IPS-NIHi11 (cell line): ENCODE results near the gene PTAFR.
"Not testable (repeated sequence)": the region's sequence is repeated elsewhere in the genome, so short reads cannot be mapped to it uniquely, and the experiment has no call there.

Experiments
- DNase-seq: peaks from one replicate; pipeline ENCODE4 v3.0.0; 2012; ENCODE audit warnings: mixed read lengths, low spot score

The PTAFR gene

DNA sequence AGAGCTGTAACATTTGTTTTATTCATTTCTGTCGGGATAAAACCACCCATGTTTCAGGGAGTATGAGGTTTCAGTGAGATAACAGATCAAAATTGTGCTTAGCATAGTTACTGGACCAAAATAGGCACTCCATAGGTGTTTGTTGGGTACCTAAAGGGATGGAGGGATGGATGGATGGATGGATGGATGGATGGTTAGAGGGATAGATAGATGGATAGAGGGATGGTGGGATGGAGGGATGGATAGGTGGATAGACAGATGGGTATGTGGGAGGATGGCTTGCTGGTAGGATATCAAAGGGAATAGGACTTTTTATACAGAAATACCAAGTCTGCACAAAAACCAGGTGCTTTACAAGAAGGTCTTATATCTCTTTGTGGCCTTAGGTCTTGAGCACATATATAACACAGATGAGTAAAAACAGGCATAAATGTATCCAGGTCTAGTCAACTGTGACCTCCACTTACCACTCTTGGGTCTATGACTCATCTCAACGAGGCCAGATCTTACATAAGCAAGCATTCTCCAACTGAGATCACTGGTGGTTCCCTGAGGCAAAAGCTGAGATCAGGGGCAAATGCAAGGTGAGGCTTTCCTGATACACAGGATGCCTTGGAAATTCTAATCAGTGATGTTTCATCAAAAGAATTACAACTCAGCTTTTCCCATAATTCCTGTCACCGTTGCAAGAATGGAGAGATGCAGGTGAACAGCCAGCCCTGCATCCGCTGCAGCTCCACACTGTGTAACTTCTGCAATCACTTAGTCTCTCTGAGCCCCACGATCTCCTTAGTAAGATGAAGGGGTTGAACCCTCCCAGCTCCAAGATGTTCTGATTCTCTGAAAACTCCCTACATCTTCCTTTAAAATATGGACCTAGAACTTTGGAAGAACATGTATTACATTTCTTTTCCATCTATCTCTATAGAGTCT is 32.0 kb downstream of the PTAFR start:
- no peak for DNase-seq

DNA sequence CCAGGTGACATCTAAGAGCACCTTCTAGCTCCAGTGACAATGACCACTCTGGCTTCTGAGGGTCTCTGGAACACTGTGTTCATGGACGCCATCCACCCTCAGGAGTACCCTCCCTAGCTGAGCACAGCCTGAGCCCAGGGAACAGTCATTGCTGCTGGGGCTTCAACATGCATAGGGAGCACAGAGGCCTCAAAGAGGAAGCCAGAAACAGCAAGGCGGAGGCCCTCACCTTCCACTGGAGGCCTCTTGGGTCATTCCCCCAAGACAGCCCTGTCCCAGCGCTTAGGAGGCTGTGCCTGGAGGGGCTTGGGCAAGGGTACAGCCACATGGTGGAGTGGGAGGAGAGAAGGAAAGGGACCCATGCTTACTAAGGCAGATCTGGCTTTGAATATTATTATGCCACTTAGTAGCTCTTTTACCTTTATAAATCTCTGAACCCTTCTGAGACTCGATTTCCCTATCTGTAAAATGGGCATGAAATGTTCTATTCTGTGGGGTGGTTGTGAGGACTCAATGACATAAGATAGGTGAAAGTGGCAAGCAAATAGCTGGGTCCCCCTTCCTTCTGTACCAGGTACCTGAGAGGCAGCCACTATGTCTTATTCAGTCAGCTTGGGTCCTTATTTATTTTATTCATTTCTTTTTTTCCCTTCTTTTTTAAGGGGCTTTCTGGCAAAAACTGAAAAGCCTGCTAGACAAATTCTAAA is 32.8 kb downstream of the PTAFR start:
- DNase-seq = no peak

DNA sequence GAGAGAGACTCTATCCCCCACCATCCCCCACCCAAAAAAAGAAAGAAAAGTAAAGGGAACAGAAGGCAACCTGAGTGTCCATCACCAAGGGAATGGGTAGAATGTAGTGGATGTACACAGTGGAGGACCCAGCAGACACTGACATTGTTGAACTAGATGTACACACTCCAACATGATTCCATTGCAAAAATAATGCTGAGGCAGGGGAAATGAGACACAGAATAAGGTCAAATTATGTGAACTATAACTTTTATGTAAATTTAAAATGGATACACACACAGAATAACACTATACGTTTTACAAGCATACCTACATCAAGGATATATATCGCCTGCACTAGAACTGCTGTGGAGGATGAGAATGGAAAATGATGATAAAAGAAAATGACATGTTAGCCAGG is 34.8 kb downstream of the PTAFR start:
- no peak for DNase-seq

DNA sequence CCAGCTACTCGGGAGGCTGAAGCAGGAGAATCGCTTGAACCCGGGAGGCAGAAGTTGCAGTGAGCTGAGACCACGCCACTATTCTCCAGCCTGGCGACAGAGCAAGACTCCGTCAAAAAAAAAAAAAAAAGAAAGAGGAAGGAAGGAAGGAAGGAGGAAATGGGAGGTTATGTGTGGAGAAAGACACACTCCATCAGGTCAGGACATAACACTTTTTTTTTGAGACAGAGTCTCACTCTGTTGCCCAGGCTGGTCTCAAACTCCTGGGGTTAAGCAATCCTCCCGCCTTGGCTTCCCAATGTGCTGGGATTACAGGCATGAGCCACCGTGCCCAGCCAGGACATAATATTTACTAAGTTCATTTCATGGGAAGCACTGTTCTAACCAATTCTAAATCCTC is 36.6 kb downstream of the PTAFR start:
- DNase-seq = not testable (repeated sequence)

DNA sequence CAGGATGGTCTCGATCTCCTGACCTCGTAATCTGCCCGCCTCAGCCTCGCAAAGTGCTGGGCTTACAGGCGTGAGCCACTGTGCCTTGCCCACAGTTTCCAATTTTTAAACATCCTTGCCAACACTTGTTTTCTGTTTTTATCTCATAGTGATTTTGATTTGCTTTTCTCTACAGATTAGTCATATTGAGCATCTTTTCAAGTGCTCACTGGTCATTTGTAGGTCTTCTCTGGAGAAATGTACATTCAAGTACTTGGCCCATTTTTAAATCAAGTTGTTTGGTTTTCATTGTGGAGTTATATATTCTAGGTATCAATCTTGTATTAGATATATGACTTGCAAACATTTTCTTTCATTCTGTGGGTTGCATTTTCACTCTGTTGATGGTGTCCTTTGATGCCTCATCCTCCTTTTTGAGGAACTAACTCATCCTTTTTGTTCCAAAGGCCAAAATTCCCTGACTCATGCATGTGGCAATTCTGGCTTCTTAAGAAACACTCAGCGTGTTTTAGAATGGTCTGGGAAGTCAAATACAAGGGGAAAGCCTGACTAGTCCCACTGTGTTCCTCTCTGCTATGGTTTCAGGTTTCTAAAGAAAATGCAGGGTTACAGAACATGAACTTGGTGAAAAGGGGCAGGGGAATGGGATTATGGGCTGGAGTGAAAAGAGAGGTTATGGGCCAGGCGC is 37.3 kb downstream of the PTAFR start:
- DNase-seq = no peak

DNA sequence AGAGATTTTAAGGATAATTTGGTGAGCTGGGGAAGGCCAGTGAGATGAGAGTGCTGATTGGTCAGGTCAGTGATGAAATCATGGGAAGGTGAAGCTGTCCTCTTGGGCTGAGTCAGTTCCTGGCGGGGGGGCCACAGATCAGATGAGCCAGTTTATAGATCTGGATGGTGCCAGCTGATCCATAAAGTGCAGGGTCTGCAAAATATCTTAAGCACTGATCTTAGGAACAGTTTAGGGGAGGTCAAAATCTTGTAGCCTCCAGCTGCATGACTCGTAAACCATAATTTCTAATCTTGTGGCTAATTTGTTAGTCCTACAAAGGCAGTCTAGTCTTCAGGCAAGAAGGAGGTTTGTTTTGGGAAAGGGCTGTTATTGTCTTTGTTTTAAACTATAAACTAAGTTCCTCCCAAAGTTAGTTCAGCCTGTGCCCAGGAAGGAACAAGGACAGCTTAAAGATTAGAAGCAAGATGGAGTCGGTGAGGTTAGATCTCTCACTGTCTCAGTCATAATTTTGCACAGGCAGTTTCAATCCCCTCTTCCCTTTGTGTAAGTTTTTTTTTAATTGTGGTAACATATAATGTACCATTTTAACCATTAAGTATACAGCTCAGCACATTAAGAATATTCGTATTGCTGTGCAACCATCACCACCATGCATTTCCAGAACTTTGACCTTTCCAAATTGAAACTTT is 39.4 kb downstream of the PTAFR start:
- DNase-seq = no peak

DNA sequence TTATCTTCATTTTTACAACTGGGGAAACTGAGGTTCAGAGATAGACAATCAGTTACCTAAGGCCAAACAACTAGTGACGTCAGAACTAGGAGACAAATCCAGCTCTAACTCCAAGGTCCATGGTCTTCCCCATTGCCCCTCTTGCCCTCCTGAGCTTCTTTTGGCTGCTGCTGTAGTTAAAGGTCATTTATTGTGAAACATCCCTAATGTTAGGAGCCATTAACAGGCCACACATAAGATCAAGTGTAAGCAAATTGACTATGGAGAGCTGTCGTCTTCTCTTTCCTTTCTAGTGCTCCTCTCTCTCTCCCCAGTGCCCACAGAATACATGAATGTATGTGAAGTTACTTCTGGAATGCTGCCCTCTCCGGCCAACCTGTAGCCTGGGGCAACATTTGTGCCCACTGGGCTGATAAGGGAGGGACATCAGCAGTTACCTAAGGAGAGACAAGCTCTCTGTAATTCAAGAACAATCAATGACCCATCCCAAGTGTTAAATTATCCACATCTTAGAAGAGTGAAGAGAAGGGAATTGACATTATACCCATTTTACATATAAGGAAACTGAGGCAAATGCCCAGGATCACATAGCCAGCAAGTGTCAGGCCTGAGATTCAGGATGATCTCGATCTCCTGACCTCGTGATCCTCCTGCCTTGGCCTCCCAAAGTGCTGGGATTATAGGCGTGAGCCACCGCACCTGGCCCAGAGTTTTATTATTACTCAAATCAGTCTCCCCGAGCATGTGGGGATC is 40.1 kb downstream of the PTAFR start:
- DNase-seq = no peak

DNA sequence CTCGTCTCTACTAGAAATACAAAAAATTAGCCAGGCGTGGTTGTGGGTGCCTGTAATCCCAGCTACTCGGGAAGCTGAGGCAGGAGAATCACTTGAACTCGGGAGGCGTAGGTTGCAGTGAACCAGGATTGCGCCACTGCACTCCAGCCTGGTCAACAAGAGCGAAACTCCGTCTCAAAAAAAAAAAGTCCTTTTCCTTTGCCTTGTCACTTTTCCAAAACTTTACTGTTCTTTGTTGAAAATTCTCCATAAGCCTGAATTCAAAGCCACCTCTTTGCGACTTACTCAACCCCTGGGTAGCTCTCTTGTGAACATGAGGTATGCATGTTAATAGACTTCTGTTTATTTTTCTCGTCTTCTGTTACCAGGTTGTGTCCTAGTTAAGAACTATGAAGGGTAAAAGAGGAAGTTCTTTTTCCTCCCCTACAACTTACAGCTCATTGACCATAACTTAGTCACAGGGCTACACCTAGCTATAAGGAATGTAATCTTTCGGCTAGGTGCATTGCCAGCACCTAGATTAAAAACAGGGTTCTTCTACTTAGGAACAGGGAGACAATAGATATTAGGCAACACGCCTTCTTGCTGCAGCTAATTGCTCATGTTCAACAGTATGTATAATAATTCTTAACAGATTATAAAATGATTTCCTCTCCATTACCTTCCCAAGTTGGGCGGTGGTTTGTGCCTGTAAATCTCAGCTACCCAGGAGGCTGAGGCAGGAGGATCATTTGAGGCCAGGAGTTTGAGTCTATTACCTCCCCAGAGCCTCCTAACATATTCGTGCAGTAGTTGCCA is 40.9 kb downstream of the PTAFR start:
- DNase-seq = no peak

DNA sequence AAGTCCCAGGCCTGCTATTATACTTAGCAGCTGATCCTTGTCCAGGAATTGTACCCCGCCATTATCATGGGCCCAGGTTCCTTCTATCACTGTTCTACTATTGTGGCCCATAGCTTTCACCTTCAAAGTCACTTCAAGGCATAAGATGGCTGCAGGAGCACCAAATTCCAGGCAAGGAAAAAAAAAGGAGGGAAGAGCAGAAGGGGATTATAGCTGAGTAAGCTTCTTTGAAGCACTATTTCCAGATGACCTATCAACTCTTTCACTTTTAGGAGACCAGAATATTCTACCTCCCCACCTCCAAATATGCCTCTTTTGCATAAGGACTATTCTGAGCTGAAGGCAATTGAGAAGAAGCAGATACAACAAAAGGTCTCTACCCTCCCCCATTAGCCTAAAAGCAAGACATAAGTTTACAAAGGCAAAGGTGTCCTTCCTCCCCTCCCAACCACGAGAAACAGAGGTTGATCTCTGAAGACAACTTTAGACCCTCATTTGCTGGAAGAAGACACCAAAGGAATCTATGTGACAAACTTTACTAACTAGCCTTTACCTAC is 41.8 kb downstream of the PTAFR start:
- DNase-seq = no peak

DNA sequence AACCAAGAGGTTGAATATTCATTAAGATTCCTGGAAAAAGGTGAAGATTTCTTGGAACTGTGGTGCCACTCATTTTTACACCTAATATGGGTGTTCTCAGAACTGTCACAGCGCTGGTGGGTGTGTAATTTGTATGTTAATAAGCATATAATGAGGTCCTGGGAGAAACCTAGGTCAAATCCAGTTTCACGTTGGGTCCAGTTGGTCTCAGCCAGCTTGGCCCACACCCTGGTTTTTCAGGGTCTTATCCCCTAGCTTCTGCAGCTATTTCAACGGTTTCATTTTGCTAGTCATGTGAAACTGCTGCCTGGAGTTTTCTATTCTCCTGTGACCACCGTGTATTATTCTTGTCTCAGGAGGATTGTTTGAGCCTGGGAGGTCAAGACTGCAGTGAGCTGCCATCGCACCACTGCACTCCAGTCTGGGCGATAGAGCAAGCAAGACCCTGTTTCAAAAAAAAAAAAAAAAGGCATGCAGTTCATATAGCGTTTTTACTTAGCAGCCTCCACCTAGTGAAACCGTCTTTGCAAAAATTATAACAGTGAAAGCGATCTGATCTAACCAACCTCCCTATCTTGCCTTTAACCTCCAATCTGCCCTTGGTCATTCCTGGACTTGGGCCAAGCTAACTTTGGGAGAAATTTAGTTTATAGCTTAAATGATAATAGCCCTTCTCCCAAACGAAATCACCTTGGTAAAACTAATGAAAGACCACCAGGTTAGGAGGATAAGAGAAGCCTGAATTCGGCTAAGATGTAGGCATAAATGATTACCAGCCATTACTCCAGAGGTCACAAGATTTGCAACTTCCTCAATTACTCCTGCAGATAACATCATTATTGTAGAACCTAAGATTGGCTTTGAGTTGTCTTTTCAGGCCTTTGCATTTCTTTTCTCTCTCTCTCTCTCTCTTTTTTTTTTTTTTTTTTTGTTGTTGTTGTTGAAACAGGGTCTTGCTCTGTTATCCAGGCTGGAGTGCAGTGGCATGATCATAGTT is 44.0 kb downstream of the PTAFR start:
- no peak for DNase-seq

DNA sequence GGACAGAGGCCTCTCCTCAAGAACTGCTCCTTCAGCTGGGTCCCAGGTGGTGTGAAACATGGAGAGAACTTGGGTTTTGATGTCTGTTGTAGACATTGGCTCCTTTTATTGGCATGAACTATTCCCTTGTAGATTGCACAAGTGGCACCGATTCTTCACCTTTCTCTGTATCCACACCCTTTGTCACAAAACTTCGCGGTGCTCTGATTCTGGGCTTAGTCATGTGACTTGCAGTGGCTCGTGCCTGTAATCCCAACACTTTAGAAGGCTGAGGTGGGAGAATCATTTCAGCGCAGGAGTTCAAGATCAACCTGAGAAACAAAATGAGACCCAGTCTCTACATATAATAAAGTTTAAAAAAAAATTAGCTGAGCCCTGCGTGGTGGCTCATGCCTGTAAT is 45.6 kb downstream of the PTAFR start:
- no peak for DNase-seq

DNA sequence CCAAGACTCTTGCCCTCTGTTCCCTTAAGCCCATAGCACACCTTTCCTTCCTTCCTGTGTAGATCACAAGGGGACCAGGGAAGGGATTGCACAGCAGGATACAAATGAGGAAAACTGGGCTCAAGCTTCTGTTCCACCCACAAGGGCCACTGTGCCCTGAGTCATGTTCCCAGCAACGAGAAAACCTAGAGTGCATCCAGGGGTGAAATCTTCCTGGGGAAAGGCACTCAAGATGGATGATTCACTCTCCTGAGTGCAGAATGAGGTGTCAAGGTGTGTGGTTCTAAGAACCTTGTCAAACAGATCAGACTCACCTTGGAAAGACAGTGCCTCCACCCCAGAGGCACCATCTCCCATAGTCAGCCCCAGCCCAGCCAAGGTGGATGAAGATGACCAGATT is 47.3 kb downstream of the PTAFR start:
- no peak for DNase-seq

DNA sequence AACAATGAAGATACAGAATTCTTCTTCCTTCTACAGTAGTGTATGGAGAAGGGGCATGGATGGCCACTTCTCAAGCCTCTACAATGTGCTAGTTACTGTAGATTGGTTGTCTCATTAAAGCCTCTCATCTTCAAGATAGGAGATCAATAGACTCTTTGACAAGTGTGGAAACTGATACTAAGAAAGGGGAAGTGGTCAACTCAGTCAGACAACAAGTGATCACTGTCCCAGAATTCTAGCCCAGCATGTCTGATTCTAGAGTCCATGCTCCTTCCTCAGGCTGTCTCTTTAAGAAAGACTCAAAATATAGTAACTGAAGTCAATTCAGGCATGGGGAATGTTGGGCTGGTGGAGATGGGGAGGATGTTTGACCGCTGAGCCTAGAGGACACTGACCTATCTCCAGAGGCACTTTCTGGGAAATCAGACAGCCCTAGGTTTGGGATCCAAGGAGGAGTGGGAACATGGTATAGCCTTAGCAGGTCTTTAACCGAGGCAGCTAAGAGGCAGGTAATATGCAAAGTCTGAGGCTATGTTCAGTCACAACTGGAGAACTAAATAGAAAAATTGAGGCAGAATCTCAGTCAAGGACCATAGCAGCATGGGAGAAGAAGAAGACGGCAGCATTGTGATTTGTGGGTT is 48.8 kb downstream of the PTAFR start:
- no peak for DNase-seq

DNA sequence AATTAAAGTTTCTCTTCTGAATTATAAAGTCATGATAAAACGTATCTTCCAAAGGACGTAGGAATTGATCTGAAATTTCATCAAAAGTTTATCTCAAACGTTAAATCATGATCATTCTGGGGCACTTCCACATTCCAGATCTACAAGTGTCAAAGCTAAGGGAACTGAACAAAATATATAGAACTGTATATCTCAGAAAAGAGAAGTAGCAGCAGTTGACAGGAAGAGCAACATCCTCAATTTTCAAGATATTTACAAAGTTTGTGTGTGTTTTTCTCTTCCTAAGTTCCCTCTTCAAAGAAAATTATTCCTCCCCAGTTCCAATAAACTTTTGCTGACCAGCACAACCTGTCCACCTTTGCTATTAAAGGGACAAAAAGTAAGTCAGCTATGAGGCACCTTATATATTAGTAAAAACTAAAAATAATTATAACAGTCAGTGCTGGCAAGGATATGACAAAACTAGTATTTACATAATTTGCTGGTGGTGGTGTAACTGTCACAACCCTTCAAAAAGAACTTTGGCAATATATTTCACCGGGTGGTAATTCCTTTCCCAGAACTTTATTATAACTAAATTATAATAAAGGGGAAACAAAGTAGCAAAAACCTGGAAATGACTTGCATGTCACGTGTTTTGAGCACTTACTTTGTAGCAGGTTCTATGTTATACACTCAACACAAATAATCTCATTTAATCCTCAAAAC is 49.6 kb downstream of the PTAFR start:
- DNase-seq = no peak

DNA sequence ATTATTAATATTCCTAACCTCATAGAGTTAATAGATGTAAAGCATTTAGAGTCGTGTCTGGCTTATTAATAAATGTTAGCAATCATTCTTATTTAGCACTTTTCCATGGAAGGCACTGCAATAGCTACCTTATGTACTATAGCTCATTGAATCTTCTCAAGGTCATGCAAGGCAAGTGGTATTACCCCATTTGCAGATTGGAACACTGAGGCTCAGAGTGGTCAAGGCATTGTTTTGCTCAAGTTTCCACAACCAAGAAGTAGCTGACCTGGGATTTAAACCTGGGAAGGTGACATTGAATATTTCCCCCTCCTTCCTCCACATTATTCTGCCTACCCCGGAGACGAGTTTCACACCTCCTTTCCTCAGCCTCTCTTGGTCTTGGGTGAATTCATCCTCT is 50.3 kb downstream of the PTAFR start:
- DNase-seq = no peak

DNA sequence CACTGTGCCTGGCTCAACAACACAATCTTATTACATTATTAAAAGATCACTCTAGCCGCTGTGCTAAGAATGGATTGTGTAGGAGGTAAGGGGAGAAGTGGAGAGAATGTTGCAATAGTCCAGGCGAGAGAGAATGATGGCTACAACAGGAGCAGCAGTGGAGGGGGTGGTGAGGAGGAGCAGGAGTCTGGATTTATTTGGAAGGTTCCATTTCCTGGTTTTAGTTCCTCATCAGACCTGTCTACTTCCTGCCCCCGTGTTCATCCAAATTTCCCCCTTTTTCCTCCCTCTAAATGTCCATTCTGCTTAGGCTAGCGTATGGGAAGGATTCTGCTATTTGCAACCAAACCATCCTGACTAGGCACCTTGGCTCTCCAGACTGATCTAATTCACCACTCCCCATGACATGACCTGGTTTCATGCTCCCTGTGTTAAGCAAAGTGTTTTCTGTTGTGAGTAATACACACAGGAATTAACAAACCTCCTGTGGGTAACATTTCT is 53.0 kb downstream of the PTAFR start:
- no peak for DNase-seq

DNA sequence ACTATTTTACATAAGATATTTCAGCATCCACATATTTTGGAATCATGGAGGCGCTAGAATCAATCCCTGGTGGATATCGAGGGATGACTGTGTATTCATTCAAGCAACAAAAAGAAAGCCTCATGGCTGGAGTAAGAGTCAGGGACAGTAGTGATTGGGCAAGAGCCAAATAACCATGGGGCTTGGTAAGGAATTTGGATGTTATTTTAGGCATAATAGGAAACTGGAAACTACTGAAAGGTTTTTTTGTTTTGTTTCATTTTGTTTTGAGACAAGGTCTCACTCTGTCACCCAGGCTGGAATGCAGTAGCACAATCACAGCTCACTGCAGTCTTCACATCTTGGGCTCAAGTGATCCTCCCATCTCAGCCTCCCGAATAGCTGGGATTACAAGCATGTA is 54.3 kb downstream of the PTAFR start:
- no peak for DNase-seq

DNA sequence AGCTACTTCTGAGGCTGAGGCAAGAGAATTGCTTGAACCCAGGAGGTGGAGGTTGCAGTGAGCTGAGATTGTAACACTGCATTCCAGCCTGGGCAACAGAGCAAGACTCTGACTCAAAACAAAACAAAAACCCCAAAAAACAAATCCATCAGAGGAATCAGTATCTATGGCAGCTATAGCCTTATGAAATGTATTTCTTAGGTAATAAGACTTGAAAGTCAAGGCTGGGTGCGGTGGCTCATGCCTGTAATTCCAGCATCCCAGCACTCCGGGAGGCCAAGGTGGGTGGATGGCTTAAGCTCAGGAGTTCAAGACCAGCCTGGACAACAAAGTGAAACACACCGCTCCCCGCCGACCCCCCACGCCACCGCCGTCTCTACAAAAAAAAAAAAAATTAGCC is 56.9 kb downstream of the PTAFR start:
- DNase-seq = no peak
